Activated CD4-positive, alpha-beta T cell treated with anti-CD3 and anti-CD28 coated beads, Interleukin-10, Interleukin-2, amounts not matched to agents 100 ng/mL and 50 ng/mL, durations not matched to agents 16 hours and 8 hours (primary cell): ENCODE results near the gene POLE4.

ENCODE experiments used
- DNase-seq: peaks from one replicate; pipeline ENCODE4 v3.0.0-alpha.2; 2020

The POLE4 gene

GRCh38 chr2:74941284-74941683 is 17.2 kb upstream of the POLE4 start:
- DNase-seq, result no peak

GRCh38 chr2:74942263-74942662 is 16.2 kb upstream of the POLE4 start:
- DNase-seq, result no peak

DNA sequence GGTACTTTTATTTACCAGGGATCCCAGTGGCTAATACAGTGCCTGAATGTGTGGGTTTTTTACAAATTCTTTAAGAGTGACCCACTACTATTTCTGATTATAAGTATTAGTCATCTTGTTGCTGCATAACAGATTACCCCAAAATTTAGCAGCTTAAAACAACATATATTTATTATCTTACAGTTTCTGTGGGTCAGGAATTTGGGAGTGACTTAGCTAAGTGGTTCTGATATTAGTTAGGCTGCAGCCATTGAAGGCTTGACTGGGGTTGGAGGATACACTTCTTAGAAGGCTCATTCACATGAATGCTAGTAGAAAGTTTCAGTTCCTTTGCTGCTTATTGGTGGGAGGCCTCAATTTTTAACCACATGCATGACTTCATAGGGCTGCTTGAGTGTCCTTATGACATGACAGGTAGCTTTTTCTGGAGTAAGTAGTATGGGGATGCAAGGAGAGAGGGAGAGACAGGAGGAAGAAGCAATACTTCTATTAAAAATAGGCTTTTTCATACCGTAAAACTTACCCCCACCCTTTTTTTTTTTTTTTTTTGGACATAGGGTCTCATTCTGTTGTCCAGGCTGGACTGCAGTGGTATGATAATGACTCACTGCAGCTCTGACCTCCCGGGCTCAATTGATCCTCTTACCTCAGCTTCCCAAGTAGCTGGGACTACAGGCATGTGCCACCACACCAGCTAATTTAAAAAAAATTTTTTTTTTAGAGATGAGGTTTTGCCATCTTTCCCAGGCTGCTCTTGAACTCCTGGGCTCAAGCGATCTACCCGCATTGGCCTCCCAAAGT is 13.3 kb upstream of the POLE4 start:
- peak; percentile 66 for DNase-seq

DNA sequence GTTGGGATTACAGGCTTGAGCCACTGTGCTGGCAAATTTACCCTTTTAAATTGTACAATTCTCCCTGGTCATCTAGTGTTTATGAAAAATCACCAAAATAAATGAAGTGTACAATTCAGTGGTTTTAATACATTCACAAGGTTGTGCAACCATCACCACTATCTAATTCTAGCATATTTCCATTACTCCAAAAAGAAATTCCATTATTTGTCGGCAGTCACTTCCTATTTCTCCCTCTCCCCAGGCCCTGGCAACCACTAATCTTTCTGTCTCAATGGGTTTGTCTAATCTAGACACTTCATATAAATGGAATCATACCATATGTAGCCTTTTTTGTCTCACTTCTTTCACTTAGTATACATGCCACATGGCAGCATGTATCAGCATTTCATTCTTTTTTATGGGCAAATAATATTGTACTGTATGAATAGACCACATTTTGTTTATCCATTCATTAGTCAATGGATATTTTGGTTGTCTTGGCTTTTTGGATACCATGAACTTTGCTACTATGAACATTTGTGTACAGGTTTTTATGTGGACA is 12.6 kb upstream of the POLE4 start:
- DNase-seq, result no peak

DNA sequence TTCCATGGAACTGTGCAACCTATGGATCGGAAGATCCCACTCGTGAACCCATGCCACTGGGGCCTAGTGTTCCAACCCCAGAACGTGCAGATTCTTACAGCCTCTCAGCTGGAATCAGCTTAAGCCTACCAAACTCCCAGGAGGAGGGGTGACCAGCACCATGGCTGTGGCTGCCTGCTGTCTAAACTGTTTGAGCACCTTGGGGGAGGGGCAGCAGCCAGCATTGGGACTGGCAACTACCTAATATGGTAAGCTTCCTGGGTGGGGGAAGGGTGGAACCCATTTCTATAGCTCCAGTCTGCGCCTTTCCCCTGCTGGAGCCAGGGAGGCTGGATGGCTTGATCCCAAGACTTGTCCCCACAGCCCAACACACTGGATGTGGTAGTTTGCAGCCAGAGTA is 10.7 kb upstream of the POLE4 start:
- no peak for DNase-seq

- DNase-seq, result no peak
Observed at GRCh38 chr2:74948779-74949178, 9.7 kb upstream of the POLE4 start.

DNA sequence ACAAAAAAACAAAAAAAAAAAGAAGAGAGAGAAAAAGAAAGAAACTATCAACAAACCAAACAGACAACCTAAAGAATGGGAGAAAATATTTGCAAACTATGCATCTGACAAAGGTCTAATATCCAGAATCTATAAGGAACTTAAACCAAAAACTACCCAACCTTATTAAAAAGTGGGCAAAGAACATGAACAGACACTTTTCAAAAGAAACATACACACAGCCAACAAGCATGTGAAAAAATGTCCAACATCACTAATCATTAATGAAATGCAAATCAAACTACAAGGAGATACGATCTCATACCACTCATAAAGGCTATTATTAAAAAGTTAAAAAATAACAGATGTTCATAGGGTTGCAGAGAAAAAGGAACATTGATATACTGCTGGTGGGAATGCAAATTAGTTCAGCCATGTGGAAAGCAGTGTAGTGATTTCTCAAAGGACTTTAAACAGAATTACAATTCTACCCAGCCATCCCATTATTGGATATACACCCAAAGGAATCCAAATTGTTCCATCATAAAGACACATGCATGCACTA is 7.2 kb upstream of the POLE4 start:
- DNase-seq, result no peak

GRCh38 chr2:74952575-74952974 is 5.9 kb upstream of the POLE4 start:
- DNase-seq, result no peak

DNA sequence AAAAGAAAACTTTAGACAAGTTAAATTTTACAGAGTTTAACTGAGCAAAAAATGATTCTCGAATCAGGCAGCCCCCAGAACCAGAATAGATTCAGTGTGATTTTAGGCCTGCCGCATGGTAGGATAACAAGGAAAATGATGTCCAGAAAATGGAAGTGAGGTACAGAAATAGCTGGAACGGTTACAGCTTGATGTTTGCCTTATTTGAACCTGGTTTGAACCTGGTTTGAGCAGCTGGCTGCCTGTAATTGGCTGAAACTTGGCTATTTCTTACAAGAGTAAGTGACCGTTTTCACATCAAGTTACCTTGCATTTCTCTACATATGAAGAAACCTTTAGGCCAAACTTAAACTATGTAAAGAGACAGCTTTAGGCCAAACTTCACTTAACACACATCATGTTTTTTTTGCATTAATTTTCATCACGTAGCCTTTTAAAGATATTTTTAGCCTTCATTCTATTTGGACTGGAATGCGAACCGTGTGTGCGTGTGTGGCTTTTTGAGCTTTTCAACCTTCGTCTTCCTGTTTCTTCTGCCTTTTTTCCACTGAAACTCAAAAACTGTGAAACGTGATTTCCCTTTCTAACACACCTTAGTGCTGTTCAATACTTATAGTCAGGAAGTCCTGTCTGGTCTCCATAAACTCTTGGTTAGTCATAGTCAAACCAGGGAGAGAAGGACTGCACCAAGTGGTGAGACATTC is 4.5 kb upstream of the POLE4 start:
- DNase-seq, result peak; percentile 21

- DNase-seq, result no peak
Observed at GRCh38 chr2:74954500-74954874, 4.0 kb upstream of the POLE4 start.

DNA sequence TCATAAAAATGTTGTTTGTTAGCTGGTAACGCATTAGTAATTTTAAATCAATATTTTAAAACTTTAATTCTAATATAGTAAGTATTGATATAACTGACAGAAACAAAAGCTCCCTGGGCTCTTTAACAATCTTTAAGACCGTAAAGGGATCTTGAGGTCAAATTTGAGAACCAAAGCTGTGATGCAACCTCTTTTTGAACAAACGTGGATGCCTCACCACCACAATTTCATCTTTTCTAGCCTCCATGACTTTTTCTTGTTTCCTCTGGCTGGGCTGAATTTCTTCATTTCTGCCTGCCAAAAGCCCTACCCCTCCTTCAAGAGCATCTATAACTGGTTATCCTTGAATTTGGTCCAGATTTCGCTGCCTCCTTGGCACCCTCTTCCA is 563 bp upstream of the POLE4 start:
- DNase-seq, result no peak

DNA sequence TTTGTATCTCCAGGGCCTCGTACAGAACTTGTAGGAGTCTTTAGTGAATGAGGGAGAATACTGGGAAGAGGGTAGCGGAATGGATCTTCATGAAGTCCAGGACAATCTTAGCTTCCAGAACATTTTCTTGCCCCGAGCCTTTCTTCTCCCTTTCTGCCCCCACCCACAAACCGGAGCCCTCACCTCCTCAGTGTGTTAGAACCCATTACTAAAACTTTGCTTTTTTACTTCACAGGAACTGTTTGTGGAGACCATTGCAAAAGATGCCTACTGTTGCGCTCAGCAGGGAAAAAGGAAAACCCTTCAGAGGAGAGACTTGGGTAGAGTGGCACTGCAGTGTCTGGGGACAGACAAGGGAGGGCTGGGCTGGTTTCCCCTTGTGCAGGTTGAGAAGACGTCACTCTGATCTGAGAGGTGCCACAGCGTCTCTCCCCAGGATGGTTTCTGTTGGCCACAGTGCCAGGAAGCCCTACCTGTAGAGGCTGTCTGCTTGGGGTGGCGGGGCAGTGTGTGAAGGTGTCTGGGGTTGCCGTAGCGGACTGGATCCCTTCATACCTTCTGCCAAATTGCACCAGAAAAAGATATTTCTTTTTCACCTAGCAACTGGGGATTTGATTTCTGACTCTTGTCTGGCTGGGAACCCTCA is 786 bp downstream of the POLE4 start:
- DNase-seq, result no peak

DNA sequence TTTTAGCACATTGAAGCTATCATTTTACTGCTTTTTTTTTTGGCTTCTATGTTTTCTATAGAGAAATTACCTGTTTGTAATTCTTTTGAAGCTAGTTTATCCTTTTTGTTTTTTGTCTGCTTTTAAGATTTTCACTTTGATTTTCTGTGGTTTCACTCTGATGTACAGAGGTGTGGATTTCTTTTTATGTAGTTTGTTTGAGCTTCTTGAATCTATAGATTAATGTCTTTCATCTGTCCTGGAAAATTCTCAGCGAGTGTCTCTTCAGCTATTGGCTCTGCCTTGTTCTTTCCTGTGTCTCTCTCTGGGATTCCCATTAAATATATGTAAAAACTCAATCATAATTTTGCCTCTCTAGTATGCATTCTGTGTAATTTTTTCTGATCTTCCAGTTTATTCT is 8.4 kb downstream of the POLE4 start:
- no peak for DNase-seq

DNA sequence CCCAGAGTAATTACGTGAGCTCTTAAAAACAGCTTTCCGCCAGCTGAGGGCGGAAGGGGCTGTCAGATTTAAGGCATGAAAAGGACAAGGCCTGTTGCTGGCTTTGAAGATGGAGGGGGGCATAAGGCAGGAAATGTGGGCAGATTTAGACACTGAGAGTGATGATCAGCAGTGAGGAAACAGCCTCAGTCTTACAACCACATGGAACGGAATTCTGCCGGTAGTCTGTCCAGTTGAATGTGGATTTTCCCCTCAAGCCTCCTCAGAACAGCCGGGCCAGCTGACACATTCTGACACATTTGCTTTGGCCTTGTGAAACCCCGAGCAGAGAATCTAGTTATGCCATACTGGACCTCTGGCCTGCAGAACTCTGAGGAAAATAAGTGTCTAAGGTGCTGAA is 16.6 kb downstream of the POLE4 start:
- no peak for DNase-seq

GRCh38 chr2:74979844-74980243 is 21.4 kb downstream of the POLE4 start:
- DNase-seq, result no peak

DNA sequence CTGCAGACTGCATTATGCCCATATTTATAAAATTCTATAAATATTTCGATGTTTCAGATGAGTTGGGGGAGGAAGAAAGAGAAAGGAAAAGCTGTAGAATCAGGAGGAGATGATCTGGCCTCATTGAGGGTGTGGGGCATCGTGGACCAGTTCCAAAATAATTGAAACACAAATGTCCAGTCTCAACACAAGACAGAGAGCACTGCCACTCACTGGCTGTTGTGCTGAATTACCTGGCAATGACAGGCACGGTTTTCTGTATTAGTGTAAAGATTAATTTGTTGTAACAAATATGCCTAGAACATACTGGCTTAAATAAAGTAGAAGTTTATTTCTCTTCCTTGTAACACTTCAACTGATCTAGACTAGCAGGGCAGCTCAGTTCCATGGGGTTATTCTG is 24.1 kb downstream of the POLE4 start:
- DNase-seq, result no peak

DNA sequence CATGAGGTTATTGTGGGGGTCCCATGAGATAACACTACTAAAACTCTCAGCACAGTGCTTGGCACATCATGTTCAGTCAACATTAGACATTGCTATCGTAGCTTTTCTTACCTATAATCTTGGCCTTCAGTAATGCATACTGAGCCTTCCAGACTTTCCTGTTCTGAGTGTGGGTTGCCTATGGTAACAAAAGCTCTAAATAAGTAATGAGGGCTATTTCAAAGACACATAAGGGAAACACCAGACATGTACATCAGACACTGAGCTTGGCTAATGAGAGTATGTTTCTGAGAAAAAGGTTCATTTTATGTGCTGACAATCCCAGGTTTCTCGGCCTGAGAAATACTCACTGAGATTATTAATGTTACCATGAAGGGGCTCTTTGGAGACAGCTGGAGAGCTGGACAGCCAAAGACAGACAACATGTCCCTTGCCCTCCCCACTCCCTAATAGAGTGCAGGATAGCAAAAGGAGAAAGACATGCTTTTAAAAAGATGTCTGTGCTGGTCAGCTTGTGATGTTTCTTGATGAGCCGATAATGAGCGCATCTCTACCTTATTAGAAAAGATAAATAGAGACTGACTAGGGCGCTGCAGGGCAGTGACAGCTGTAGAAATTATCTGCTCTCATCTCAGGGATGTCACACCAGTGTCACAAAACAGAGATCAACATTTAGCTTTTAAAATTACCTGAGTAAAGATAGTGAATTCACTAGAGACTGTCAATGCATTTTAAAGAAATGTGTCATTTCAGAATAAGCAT is 25.4 kb downstream of the POLE4 start:
- DNase-seq, result no peak

- no peak for DNase-seq
Observed at GRCh38 chr2:74984947-74985637, 26.6 kb downstream of the POLE4 start.

DNA sequence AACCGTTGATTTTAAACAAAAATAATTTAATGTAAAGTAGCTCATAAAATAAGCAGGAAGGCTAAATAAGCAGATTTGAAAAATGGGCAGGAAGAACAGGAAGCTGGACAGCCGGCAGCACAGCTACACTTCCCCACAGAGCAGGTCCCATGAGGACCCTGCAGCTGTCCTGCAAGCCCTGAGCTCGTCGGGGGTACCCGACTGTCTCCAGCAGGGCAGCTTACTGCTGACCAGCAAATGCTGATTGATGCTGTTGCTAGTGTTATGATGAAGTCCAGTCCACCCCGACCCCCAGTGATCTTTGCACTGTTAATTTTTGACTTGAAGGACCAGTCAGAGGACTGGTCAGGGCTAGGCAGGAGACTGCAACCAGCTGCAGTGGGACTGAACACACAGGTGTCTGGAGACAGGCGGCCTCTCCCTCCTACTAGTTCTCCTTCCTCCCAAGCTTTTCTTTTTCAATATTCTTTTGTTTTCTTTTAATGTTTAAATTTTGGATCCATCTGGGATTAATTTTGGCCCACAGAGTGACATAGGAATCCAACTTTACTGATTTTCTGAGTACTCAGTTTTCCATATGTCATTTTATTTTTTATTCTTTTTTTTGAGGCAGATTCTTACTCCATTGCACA is 27.7 kb downstream of the POLE4 start:
- no peak for DNase-seq

DNA sequence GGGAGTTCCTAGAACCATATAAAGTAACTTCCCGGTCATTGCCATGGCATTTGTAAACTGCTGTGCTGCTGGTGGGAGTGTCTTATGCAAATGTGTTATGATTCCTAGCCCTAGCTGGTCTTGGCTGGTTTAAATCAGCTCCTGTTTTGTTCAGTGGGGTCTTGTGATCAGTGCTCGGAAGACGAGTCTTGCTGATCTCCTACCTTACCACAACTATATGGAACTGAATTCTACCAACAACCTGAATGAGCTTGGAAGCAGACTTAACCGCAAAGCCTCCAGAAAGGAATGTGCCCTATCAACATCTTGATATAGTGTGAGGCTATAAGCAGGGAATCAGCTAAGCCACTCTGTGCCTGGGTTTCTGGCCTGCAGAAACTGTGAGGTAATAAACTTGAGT is 33.5 kb downstream of the POLE4 start:
- DNase-seq, result no peak

- DNase-seq, result no peak
Observed at GRCh38 chr2:74999468-74999867, 41.0 kb downstream of the POLE4 start.

GRCh38 chr2:75002007-75002406 is 43.6 kb downstream of the POLE4 start:
- no peak for DNase-seq
